K562 treated with DMSO at 1 percent for 24 hours (cell line): ENCODE data around the gene RXFP2. TPM values are rescaled to one million over a fixed set of nuclear protein-coding genes. Genes with fewer than 3 reads are reported as not detected.

Experiments
- total RNA-seq: library from RNA; unstranded; fragments of 300-600 nt; gene quantifications from 2 replicates; pipeline ENCODE4 v1.2.3, GENCODE V29; 2022; ENCODE audit warnings: low read depth; ENCODE audit not compliant: insufficient read depth

The RXFP2 gene
- not detected in 2 replicates for total RNA-seq

GRCh38 chr13:31739226-31739625 is at the start of gene RXFP2:
Gene RXFP2, plus strand, starts transcription at chr13:31739526. Its CDS starts 87 bp downstream, at chr13:31739613.

